Esophagus muscularis mucosa (tissue), 4 donors: ENCODE results near the gene EIF3I. TPM values are rescaled to one million over a fixed set of nuclear protein-coding genes. Genes with fewer than 3 reads are reported as not detected.
A peak's percentile ranks its signal among the peaks of the same experiment; 100 is the strongest.

Source experiments
- DNase-seq: peaks from one replicate; pipeline ENCODE4 v3.0.0-alpha.2; 2017; ENCODE audit errors: extremely low spot score
- H3K27ac ChIP-seq, 4 donors: fragments of 200-600 bp; sonication (generic); replicated peaks in 1 of 4; 1 replicate in 3 of 4; 2 replicates in 1 of 4; pipeline ENCODE4 v1.5.1; 2016 to 2019; ENCODE audit warnings: mild to moderate bottlenecking in 1 of 4
- H3K27me3 ChIP-seq, 4 donors: fragments of 200-600 bp; sonication (generic); one replicate each; pipeline versions ENCODE4 v1.5.1 to v1.6.0; 2016 to 2019
- H3K36me3 ChIP-seq, 4 donors: fragments of 200-600 bp; sonication (generic); one replicate each; pipeline ENCODE4 v1.5.1; 2016 to 2019
- H3K4me1 ChIP-seq, 4 donors: fragments of 200-600 bp; sonication (generic); one replicate each; pipeline ENCODE4 v1.5.1; 2016 to 2019
- H3K4me3 ChIP-seq, 4 donors: fragments of 200-600 bp; sonication (generic); 1 replicate in 2 of 4; 2 replicates in 2 of 4; pipeline ENCODE4 v1.5.1; 2016 to 2019; ENCODE audit warnings: mild to moderate bottlenecking in 4 of 4, moderate library complexity in 1 of 4
- H3K9me3 ChIP-seq, 4 donors: fragments of 200-600 bp; sonication (generic); 1 replicate in 3 of 4; 2 replicates in 1 of 4; pipeline ENCODE4 v1.5.1; 2016 to 2019
- EP300 ChIP-seq: sonication (generic); formaldehyde crosslinking; IDR thresholded peaks from one replicate; pipeline ENCODE4 v1.6.1; 2017; ENCODE audit warnings: antibody characterized with exemption
- POLR2A ChIP-seq: fragments of 450-650 bp; IDR thresholded peaks from one replicate; pipeline ENCODE4 v1.6.1; 2017; ENCODE audit warnings: antibody characterized with exemption, moderate library complexity, mild to moderate bottlenecking, low read depth
- POLR2AphosphoS5 ChIP-seq, 2 donors: sonication (generic); formaldehyde crosslinking; IDR thresholded peaks; one replicate each; pipeline ENCODE4 v1.6.1; 2017; ENCODE audit warnings: antibody characterized with exemption in 2 of 2
- WGBS: methylation state at CpG from one replicate; pipeline ENCODE4 v1.1.5; 2018; 5-methylcytosine and 5-hydroxymethylcytosine counted together
- intact Hi-C: fragments of 100-400 bp; cut with DNase I; formaldehyde crosslinking; loops from one replicate; pipeline ENCODE4 v1.15.1; 2023
- total RNA-seq, 4 donors: library from RNA; depleted of rRNA; stranded (reverse); fragments of >200 nt; gene quantifications; one replicate each; pipeline versions ENCODE4 v1.1.0 to v1.2.1, GENCODE V29; 2016
- TF ChIP-seq, protein P1 (sequence below), 3 experiments: fragments of 200-600 bp in 2 of 3; fragments of 450-650 bp in 1 of 3; sonication (generic) in 2 of 3; IDR thresholded peaks; one replicate each; pipeline ENCODE4 v1.5.1; 2017 to 2019; ENCODE audit warnings: antibody characterized with exemption in 3 of 3, mild to moderate bottlenecking in 2 of 3, moderate library complexity in 1 of 3

Gene EIF3I
- total RNA-seq, 4 donors from 2014 or later: 141 to 214 (median 167) TPM

GRCh38 chr1:32242341-32242851, 20.2 kb downstream of the EIF3I start:
- WGBS: 38% methylated on average over 7 of the region's 7 CpGs
- Histone ChIP-seq H3K4me1 (peaks cover 40 to 59% (median 49%) of the 10 kb centered on the region in 4 donors), H3K36me3 (no peaks in the 10 kb centered on the region), H3K9me3 (no peaks in the 10 kb centered on the region), H3K4me3 (peak overlapping the region in 3 of 4 donors; percentile 18 to 42 (median 22)), H3K27ac (peak overlapping the region; percentile 28 to 85 (median 78)), H3K27me3 (no peaks in the 10 kb centered on the region)
- intact Hi-C loops: no loop called here
- no peak for DNase-seq
- TF ChIP-seq, protein P1, sequence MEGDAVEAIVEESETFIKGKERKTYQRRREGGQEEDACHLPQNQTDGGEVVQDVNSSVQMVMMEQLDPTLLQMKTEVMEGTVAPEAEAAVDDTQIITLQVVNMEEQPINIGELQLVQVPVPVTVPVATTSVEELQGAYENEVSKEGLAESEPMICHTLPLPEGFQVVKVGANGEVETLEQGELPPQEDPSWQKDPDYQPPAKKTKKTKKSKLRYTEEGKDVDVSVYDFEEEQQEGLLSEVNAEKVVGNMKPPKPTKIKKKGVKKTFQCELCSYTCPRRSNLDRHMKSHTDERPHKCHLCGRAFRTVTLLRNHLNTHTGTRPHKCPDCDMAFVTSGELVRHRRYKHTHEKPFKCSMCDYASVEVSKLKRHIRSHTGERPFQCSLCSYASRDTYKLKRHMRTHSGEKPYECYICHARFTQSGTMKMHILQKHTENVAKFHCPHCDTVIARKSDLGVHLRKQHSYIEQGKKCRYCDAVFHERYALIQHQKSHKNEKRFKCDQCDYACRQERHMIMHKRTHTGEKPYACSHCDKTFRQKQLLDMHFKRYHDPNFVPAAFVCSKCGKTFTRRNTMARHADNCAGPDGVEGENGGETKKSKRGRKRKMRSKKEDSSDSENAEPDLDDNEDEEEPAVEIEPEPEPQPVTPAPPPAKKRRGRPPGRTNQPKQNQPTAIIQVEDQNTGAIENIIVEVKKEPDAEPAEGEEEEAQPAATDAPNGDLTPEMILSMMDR (IDR thresholded peaks at IDR 0.05): no peak
- TF ChIP-seq POLR2A (no peak), POLR2AphosphoS5 (IDR thresholded peaks at IDR 0.05) (peak in 1 of 2 donors; percentile 21), EP300 (no peak)

DNA sequence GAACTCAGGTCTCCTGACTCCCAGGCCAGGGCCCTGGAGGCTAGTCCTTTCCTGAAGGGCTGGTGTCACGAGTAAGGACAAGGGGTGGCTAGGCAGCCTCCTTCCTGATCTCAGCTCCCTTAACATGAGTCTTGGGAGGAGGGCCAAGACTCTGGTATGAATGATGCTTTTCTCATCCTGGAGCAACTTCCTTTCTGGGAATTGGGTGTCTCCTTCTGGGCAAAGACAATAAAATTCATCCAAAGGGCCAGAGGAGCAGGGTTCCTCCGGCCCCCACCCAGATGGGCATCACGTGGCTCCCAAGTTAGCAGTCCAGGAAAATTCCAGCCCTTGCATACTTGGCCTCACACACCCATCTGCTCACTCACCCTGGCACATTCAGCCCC, 24.7 kb downstream of the EIF3I start, which contains the start of gene FAM167B:
Gene FAM167B, plus strand, starts transcription at position 335 of the 386 bp plus-strand sequence. CDS start 200 bp downstream, outside the sequence.
- intact Hi-C loops: no loop called here
- no peak for DNase-seq
- peak within 1 kb of the TSS; percentile 48 to 73 (median 62) for H3K27ac ChIP-seq

DNA sequence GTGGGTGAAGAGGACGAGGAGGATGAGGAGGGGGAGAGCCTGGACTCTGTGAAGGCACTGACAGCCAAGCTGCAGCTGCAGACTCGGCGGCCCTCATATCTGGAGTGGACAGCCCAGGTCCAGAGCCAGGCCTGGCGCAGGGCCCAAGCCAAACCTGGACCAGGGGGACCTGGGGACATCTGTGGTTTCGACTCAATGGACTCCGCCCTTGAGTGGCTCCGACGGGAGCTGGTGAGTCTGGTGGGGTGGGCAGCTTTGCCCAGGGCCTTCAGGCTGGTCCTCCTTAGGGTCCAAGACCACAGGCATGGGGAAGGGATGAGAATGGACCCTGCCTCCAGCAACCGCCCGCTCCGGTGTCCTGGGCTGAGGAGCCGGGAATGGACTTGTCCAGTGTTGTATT, 25.2 kb downstream of the EIF3I start:
- H3K4me1 ChIP-seq: peaks cover 49 to 66% (median 65%) of the 10 kb centered on the region in 4 donors
- DNase-seq: no peak
- no peaks in the 10 kb centered on the region for H3K27me3 ChIP-seq
- H3K9me3 ChIP-seq: no peaks in the 10 kb centered on the region
- H3K4me3 ChIP-seq: peak overlapping the region in 1 of 4 donors; percentile 29
- TF ChIP-seq, protein P1 (IDR thresholded peaks at IDR 0.05): no peak
- no peak for TF ChIP-seq POLR2A
- no peak for TF ChIP-seq POLR2AphosphoS5 (IDR thresholded peaks at IDR 0.05)
- no peak for TF ChIP-seq EP300
- peak overlapping the region; percentile 48 to 73 (median 62) for H3K27ac ChIP-seq
- intact Hi-C loops: no loop called here
- 67% methylated on average over 9 of the region's 12 CpGs for WGBS
- H3K36me3 ChIP-seq: no peaks in the 10 kb centered on the region

More for the DNA sequence above, 24.7 kb downstream of the EIF3I start, which contains the start of gene FAM167B:
- Histone ChIP-seq H3K4me3 (peak within 1 kb of the TSS in 1 of 4 donors; percentile 29), H3K9me3 (no peaks in the 10 kb centered on the region), H3K4me1 (peaks cover 55 to 68% (median 65%) of the 10 kb centered on the region in 4 donors), H3K36me3 (no peaks in the 10 kb centered on the region), H3K27me3 (no peaks in the 10 kb centered on the region)
- TF ChIP-seq POLR2A (no peak), POLR2AphosphoS5 (IDR thresholded peaks at IDR 0.05) (peak; percentile 72 to 74), EP300 (peak; percentile 34)
- 27% methylated on average over 2 of the region's 3 CpGs for WGBS

DNA sequence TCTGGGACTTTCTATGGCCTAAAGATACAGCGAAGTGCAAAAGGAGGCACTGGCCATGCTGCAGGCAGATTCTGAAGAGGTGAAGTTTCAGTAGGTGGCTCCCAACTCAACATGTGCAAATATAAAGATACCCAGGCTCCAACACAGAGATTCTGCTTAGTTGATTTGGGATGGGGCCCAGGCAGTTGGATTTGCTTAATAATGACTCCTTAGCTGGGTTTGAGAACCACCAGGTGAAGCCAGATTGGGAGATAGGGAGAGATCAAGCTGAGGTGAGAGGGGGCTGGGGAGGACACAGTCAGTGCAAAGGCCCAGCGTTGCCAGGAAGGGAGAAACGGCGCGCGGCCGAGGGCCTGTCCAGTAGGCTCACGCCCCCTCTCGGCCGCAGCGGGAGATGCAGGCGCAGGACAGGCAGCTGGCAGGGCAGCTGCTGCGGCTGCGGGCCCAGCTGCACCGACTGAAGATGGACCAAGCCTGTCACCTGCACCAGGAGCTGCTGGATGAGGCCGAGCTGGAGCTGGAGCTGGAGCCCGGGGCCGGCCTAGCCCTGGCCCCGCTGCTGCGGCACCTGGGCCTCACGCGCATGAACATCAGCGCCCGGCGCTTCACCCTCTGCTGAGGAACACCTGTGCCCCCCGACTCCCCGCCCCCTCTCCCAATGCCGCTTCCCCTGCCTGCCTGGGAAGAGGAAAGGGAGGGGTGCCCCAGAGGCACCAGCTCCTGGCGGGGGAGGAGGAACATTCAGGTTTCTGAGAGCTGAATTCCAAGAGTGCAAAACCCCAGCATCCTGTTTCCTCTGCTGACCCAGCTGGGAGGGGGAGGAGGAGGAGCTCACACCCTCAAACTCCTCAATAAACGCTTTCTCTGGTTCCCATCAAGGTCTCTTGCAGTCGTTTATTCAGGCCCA, 26.0 kb downstream of the EIF3I start:
- Histone ChIP-seq H3K27ac (peak overlapping the region; percentile 48 to 73 (median 62)), H3K4me1 (peaks cover 41 to 64% (median 63%) of the 10 kb centered on the region in 4 donors), H3K36me3 (no peaks in the 10 kb centered on the region), H3K4me3 (peak overlapping the region in 3 of 4 donors; percentile 4 to 27 (median 15)), H3K27me3 (no peaks in the 10 kb centered on the region), H3K9me3 (no peaks in the 10 kb centered on the region)
- WGBS: 13% methylated on average over 13 of the region's 31 CpGs
- intact Hi-C loops: no loop called here
- DNase-seq: no peak
- TF ChIP-seq POLR2AphosphoS5 (IDR thresholded peaks at IDR 0.05) (peak; percentile 39 to 41), EP300 (no peak), POLR2A (no peak)
- TF ChIP-seq, protein P1 (IDR thresholded peaks at IDR 0.05): peak; percentile 75 to 92 (median 81)
